HG03108 (cell line): Measurements from ENCODE around the gene PHB1.
"Not testable (repeated sequence)": the region's sequence is repeated elsewhere in the genome, so short reads cannot be mapped to it uniquely, and the experiment has no call there.

Experiments
- ATAC-seq: cut with Tn5 transposase; IDR thresholded peaks from one replicate; pipeline ENCODE4 v1.9.1; 2021; ENCODE audit warnings: moderate library complexity; ENCODE audit not compliant: unreplicated experiment

Gene PHB1

DNA sequence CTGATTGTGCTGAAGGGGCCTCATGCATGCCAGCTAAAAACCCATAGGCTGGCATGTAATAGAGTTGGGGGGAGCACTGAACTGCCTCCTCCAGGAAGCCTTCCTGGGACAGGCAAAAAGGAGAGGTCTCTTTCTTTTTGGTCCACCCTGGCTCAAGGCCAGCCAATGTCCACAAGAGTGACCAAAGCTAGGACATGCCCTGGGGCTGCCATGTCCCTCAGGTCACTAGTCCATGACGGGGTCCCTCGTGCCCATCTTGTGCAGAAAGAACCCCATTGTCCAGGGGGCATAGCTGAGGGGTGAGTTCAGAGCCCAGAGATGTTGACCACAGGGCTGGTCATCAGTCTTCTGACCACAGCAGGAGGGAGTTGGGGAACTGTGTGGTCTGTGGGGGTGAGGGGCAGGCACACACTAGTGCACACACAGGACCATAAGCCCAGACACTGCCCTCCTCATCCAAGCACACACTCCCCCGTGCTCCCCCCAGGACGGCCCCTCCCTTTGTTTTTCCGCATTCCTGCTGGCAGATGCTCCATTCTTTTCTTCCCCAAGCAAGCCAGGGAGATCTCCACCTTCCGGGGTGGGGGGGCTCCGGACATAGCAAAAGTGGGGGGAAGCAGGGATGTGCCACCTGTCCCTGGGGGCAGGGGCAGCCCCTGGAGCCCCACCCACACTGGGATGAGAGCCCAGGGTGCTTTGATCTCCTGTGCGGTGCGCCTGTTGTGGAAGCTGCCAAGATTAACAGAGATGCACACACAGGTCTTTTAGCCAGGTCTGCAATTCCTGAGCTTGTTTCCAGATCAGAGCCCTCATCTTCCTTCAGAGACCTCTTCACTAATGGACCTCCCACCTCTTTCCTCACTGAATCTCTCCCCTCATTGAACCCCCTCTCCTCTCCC, 25.2 kb upstream of the PHB1 start:
- no peak for ATAC-seq

DNA sequence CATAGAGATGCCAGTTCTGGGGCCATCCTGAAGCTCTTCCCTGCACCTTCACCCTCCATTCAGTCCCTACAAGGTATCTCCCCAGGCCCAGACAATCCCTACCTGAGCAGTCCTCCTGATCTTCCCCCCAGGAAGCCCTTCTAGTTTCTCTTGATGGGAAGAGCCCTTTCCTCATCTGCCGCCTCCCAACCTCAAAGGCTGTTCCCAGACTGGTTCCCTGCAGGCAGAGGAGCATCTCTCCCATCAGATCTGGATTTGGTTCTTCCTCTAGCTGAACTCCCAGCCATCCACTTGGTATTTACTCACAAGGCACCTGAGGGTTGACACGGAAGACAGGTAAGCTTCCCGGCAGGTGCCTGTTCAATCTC, 24.6 kb upstream of the PHB1 start:
- ATAC-seq: no peak

DNA sequence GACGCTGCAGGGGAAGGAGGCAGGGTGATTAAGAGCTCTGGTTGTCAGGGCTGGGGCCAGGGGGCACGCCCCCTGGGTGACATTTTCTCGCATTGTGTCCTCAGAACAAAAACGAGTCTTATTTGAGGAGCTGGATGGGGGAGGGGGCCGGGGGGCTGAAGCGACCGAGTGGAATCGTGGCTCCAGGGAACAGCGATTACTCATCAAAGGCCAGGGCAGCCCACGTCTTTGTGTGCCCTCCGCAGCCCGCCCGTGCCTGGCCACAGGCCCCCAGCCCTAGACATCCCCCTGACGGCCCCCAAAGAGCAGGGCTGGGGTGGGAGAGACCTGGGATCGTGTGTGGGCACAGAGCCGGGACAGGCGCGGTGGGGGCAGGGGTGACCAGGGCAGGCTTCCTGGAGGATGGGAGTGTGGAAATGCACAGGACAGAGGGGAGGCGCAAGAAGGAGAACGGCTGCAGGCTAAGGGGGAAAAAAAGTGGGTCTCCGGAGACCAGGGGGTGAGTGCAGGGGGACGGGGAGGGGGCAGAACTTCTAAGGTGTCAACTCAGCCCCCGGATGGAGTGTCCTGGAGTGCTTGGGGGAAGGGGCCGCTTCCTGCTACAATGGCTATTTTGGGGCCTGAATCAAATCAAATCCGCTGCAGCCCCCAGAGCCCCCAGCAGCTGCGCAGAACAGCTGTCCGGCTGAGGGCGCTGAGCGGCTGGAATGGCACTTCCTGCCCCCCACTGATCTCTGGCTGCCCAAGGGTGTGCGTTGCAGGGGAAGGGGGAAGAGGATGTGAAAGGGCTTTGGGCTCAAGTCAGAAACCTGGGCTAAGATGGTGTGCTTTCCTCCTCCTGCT, 24.0 kb upstream of the PHB1 start:
- ATAC-seq: no peak

DNA sequence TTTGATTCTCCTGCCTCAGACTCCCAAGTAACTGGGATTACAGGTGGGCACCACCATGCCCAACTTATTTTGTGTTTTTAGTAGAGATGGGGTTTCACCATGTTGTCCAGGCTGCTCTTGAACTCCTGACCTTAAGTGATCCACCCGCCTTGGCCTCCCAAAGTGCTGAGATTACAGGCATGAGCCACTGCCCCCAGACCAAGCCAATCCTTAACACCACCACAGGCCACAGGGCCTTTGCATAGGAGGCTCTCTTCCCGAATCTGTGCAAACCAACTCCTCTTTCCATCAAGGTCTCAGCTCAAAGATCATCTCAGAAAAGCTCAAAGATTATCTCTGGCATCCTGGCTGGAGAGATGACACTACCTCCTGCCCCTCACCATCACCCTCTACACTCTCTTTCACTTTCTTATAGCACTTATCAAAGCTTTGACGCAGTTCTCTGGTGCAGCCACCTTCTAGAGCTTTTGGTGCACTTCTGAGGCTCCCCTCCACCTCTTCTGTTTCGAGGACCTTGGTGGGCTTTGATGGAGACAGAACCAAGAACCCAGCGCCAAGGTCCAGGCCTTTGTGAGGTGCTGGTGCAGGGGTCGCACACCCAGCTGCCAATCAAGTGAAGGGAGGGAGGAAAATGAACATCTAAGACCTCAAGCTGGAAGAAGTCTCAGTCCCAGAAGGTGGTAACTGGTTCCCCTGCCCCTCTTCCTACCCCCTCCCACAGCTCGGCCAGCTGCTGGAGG, 23.2 kb upstream of the PHB1 start:
- no peak for ATAC-seq

DNA sequence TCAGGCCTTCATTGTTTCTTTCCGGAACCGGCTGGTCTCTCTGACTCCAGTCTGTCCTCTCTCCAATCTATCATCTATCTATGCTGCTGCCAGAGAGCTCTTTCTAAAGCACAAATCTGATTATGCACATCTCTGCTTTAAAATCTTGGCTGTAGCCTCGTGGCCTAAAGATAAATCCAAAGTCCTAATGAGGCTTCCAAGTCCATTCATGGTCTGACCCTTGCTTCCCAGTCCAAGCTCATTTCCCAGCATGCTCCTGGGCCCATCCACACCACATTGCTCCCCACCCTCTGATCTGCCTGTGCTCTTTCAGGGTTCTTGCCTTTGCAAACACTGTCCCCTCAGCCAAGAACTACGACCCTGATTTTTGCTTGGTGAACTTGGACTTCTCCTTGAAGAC, 21.5 kb upstream of the PHB1 start:
- ATAC-seq: no peak

DNA sequence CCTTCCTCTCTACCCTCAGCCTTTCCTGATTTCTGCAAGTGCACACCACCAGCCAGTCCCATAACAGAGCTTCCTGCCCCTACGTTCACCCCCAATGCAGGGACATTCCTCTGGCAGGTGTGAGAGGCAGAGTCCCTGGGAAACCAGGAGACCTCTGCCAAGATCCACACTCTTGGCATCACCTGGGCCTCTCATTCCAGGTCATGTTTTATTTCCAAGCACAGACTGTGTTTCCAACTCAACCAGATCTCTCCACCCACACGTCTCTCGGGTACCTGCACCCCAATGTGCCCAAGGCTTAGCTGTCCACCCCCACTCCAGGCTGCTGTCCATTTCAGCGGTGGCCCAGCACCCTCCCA, 21.0 kb upstream of the PHB1 start:
- ATAC-seq: no peak

DNA sequence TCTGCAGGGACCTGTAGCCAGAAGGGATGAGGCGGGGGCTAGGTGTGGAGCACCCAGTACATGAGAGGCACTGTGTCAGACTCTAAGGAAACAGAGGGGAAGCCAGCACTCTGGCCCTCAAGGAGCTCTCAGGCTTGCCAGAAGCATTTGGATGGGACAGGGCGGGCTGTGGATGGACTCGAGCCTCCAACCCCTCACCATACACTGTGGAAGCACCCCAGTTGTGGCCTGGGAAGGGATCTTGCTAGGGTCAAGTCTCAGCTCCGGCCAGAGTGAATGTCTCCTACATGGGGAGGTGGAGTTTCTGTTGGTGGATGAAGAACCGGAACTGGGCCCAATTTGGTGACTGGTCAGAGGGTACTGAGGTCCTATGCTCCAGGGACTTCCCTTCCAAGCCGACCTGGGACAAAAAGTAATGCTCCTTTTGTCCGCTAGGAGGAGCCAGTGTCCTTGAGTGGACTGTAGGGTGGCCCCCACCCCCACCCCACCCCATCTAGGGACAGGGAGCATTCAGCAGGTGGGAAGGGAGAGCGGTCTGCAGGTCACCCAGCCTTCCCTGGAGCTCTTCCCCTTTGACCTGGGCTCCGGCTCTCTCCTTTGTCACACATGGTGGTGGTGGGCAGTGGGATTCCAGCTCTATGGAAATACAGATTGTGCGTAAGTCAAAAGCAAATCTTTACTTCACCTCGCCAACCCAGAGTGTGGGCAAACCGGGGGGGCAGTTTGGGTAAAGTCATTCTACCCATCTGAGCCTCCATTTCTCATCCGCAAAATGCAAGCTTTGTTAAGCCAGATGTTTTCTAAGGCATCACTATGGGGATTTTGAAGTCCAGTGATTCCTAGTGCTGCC, 20.4 kb upstream of the PHB1 start:
- ATAC-seq: no peak

DNA sequence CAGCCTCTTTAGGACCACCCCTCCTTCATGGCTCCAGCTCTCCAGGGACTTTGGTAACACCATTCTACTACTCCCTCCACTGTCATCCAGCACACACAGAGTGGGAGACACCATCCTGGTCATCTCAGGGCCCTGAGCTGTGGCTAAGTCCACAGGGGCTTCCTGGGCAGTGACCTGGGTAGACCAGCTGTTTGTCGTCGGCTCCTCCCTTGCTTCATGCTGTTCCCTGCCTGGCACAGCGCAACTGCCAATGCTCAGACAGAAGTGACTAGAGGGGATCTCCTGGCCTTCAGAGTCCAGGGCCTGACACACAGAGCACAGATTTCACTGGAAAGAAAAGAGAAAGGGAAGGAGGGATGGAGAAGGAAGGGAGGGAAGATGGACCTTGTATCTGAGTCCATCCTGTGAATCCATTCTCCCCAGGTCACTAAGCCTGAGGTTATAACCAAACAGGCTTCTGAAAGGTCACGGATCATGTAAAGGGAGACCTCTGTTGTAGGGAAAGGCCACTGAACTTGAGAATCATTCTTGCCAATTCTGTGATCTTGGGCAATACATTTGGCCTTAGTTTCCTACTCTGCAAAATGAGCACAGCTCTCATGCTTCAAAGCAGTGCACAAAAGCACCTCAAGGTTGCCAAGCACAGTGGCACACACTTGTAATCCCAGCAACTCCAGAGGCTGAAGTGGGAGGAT, 18.5 kb upstream of the PHB1 start:
- ATAC-seq: no peak

DNA sequence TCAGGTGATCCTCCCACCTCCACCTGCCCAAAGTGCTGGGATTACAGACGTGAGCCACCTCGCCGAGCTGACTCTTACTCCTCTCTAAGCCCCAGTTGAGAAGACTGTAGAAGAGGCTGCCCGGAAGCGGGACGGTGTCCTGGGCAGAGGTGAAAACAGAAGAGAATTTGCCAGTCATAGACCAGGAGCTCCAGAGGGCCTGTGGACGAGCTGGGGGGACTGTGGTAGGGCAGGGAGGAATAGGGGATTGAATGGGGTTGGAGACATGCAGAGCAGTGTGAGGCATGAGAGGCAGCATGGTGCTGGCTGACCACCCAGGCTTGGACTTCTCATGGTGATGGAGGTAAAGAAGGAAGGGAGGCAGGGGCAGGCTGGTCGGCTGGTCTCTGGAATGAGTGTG, 17.1 kb upstream of the PHB1 start:
- ATAC-seq: no peak

DNA sequence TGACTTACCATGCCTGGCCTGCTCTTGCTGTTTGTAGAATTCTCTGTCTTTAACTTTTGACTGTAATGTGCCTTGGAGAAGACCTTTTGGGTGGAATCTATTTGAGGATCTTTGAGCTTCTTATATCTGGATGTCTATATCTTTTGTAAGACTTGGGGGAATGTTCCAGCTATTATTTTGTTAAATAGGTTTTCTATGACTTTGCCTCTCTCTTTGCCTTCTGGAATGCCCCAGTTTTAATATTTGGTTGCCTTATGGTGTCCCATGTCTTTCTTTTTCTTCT, 10.3 kb upstream of the PHB1 start:
- ATAC-seq: no peak

DNA sequence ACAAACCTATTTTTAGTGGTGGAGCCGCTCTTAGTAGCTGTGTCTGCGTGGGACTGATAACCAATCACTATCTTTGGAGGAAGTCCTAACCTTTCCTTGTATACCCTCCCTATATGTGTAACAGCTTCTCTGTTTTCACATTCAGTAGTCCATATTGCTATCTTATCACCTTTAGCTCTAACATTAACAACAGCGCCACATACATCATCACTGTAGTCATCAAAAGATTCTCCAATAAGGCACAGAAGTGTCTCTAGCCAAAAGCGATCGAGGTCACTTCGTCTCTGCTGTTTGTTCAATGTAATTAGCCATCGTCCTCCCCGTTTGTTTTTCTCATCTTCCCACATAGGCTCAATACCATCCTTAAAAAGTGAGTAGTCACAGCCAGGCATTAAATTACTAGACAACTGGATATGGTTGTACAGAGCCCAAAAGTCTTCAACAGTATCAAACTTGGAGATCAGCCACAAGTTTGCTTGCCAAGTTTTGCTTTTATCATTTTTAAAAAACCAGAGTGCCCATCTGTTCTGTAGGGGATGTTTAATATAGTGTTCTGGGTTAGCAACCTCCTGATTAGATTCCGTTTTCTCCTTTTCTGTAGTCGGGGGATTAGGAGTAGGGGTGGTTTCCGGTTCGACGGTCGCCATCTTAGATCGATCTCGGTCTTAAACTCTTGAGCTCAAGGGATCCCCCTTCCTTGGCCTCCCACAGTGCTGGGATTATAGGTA, 9.8 kb upstream of the PHB1 start:
- ATAC-seq: not testable (repeated sequence)

DNA sequence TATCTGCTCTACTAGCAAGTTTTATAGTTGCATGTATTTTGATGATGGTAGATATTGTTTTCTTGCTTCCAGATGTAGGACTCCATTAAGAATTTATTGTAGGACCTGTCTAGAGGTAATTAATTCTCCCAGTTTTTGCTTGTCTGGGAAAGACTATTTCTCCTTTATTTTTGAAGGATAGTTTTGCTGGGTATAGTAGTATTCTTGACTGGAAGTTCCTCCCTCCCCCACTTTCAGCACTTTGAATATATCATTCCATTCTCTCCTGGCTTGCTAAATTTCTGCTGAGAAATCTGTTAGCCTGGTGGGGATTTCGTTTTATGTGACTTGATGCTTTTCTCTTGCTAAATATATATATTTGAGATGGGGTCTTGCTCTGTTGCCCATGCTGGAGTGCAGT, 8.0 kb upstream of the PHB1 start:
- no peak for ATAC-seq

DNA sequence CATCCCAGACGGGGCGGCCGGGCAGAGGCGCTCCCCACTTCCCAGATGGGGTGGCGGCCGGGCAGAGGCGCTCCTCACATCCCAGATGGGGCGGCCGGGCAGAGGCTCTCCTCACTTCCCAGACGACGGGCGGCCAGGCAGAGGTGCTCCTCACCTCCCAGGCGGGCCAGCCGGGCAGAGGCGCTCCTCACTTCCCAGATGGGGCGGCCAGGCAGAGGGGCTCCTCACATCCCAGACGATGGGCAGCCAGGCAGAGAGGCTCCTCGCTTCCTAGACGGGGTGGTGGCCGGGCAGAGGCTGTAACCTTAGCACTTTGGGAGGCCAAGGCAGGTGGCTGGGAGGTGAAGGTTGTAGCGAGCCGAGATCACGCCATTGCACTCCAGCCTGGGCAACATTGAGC, 5.1 kb upstream of the PHB1 start:
- not testable (repeated sequence) for ATAC-seq

DNA sequence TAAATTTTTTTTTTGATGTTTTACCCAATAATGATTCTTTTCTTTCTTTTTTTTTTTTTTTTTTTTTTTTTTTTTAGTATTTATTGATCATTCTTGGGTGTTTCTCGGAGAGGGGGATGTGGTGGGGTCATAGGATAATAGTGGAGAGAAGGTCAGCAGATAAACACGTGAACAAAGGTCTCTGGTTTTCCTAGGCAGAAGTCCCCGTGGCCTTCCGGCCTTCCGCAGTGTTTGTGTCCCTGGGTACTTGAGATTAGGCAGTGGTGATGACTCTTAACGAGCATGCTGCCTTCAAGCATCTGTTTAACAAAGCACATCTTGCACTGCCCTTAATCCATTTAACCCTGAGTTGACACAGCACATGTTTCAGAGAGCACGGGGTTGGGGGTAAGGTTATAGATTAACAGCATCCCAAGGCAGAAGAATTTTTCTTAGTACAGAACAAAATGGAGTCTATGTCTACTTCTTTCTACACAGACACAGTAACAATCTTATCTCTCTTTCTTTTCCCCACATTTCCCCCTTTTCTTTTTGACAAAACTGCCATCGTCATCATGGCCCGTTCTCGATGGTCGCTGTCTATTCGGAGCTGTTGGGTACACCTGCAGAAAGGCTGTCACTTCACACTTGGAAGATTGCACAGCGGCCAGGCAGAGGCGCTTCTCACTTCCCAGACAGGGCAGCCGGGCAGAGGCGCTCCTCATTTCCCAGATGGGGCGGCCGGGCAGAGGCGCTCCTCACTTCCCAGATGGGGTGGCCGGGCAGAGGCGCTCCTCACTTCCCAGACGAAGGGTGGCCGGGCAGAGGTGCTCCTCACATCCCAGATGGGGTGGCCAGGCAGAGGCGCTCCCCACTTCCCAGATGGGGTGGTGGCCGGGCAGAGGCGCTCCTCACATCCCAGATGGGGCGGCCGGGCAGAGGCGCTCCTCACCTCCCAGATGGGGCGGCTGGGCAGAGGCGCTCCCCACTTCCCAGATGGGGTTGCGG, 4.4 kb upstream of the PHB1 start:
- ATAC-seq: not testable (repeated sequence)

DNA sequence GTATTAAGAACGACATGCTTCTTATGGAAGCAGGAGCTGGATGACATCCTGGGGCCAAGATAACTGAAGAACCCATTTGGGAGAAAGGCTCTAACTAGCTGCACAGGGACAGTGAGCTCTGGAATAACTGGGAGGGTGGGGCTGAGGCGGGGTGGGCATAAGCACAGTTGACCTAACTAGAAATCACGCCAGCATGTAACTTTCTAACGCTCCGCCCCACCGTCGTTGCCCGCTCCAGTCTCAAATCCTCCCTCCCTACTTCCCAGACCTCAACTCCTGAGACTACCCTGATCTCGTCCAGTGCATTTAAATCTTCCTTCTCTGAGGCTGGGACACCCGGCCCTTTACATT, 436 bp downstream of the PHB1 start:
- ATAC-seq: no peak

DNA sequence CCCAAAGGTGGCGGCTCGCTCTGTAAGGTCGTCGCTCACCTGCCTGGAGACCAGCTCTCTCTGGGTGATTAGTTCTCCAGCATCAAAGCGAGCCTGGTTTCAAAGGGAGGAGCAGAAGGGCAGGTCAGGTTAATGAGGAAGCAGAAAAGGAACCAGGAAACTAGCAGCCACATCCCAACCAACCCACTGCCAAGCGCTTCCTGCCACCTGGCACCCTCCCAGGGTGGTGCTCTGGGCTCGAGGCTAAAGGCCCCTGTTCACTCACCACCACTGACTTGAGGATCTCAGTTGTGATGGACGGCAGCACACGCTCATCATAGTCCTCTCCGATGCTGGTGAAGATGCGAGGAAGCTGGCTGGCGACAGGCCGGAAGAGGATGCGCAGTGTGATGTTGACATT, 5.6 kb downstream of the PHB1 start:
- no peak for ATAC-seq

DNA sequence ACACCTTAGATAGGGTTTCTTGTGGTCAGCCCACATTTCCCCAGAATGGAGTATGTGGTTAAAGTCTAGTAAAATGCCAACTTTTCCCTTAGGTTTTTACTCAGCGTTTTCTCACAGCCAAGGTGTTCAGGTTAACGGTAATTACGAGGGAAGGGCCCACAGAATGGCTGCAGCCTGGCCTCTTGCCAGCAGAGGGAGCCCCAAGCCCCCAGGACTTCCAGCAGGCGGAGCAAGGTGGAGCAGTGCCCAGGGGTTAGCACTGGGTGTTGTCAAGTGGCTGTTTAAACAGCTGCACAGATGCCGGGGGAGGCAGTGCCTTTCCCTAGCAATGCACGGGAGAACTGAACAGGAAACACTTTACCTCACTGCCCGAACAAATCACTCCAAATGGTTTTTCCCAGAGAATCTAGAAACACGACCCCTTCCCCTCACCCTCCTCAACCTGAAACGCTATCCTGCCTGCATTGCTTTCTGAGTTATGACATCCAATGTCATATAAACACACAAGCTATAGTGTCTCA, 6.6 kb downstream of the PHB1 start:
- ATAC-seq: no peak

DNA sequence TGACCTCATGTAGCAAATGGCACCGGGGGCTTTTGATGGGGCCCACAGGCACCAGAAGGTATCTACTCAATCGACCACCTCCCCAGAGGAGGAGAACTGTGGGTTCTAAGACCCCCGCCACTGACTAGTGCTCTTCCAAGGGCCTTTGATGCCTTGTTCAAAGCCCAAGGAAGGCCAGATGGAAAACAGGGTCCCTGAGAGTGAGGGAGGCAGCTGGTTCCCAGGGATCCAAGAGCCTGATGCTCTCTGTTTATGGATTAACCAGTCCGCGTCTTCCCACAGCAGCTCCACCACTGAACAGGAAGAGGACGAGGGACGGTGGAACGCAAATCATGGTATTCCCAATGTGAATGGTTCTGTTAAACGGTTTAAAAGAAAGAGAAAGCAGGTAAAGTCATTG, 7.6 kb downstream of the PHB1 start:
- no peak for ATAC-seq
